Thyroid gland (tissue), 4 donors: ENCODE data around the gene KCNQ1OT1. TPM values are rescaled to one million over a fixed set of nuclear protein-coding genes. Genes with fewer than 3 reads are reported as not detected.

Experiments used
- DNase-seq, 2 donors: peaks; one replicate each; pipeline ENCODE4 v3.0.0-alpha.2; 2019
- H3K27ac ChIP-seq, 3 donors: fragments of 200-600 bp; sonication (generic); 1 replicate in 2 of 3; 2 replicates in 1 of 3; pipeline ENCODE4 v1.5.1; 2016 to 2019; ENCODE audit warnings: mild to moderate bottlenecking in 1 of 3, moderate library complexity in 1 of 3
- H3K27me3 ChIP-seq: fragments of 200-600 bp; sonication (generic); one replicate; pipeline ENCODE4 v1.5.1; 2019
- H3K36me3 ChIP-seq, 2 donors: fragments of 200-600 bp; sonication (generic); one replicate each; pipeline ENCODE4 v1.5.1; 2016 to 2019
- H3K4me1 ChIP-seq, 2 donors: fragments of 200-600 bp; sonication (generic); one replicate each; pipeline ENCODE4 v1.5.1; 2017 to 2019
- H3K4me3 ChIP-seq, 3 donors: fragments of 200-600 bp; sonication (generic); replicated peaks in 1 of 3; 1 replicate in 2 of 3; 2 replicates in 1 of 3; pipeline ENCODE4 v1.5.1; 2016; ENCODE audit warnings: mild to moderate bottlenecking in 1 of 3
- H3K9me3 ChIP-seq: fragments of 200-600 bp; sonication (generic); one replicate; pipeline ENCODE4 v1.5.1; 2017
- POLR2A ChIP-seq, 2 donors: fragments of 450-650 bp; IDR thresholded peaks; one replicate each; pipeline ENCODE4 v1.6.1; 2017; ENCODE audit warnings: antibody characterized with exemption in 2 of 2, mild to moderate bottlenecking in 2 of 2, moderate library complexity in 1 of 2
- WGBS, 2 donors: methylation state at CpG; one replicate each; pipeline ENCODE4 v1.1.5; 2017; 5-methylcytosine and 5-hydroxymethylcytosine counted together
- intact Hi-C: fragments of 100-400 bp; cut with DNase I; formaldehyde crosslinking; loops from one replicate; pipeline ENCODE4 v1.15.1; 2023
- total RNA-seq, 4 donors: library from RNA; depleted of rRNA; stranded (reverse); fragments of >200 nt; gene quantifications; one replicate each; pipeline ENCODE4 v1.2.3, GENCODE V29; 2016
- TF ChIP-seq, protein P1 (sequence below), 6 experiments: fragments of 200-600 bp in 3 of 6; fragments of 450-650 bp in 3 of 6; sonication (generic) in 3 of 6; IDR thresholded peaks; one replicate each; pipeline ENCODE4 v1.5.1; 2016 to 2019; ENCODE audit warnings: antibody characterized with exemption in 6 of 6, mild to moderate bottlenecking in 2 of 6, inconsistent platforms in 1 of 6, moderate library complexity in 1 of 6

The KCNQ1OT1 gene
- total RNA-seq, 4 donors from 2014 or later, result 2.0 to 4.1 (median 3.2) TPM

- intact Hi-C loops, result no loop called here
- DNase-seq, result no peak
- WGBS, 2 donors, result 96 to 98% methylated on average over 8 of the region's 8 CpGs
Observed at GRCh38 chr11:2669634-2670469, 29.9 kb downstream of the KCNQ1OT1 start.

DNA sequence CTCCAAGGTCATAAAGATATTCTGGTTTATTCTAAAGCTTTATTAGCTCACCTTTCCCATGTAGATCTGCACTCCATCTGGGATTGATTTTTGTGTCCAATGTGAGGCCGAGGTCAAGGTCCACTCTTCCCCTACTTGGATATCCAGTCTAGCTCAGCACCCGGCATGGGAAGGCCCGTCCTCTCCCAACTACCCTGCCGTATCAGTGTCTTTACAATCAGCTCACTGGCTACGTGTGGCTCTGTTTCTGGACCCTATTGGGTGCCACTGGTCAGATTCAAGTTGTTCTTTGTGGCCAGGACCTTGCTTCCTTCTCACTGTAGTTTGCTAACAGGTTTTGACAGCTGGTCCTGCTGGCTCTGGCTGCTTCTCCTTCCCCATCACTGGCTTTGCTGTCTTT lies 30.9 kb downstream of the KCNQ1OT1 start:
- Histone ChIP-seq H3K27ac (no peak overlapping the region), H3K36me3 (no peaks in the 10 kb centered on the region), H3K9me3 (no peaks in the 10 kb centered on the region), H3K4me1 (peaks cover 9 to 11% of the 10 kb centered on the region in 2 donors), H3K4me3 (no peak overlapping the region), H3K27me3 (no peaks in the 10 kb centered on the region)
- intact Hi-C loops, result no loop called here
- TF ChIP-seq, protein P1, sequence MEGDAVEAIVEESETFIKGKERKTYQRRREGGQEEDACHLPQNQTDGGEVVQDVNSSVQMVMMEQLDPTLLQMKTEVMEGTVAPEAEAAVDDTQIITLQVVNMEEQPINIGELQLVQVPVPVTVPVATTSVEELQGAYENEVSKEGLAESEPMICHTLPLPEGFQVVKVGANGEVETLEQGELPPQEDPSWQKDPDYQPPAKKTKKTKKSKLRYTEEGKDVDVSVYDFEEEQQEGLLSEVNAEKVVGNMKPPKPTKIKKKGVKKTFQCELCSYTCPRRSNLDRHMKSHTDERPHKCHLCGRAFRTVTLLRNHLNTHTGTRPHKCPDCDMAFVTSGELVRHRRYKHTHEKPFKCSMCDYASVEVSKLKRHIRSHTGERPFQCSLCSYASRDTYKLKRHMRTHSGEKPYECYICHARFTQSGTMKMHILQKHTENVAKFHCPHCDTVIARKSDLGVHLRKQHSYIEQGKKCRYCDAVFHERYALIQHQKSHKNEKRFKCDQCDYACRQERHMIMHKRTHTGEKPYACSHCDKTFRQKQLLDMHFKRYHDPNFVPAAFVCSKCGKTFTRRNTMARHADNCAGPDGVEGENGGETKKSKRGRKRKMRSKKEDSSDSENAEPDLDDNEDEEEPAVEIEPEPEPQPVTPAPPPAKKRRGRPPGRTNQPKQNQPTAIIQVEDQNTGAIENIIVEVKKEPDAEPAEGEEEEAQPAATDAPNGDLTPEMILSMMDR (IDR thresholded peaks at IDR 0.05), result no peak
- no peak for TF ChIP-seq POLR2A (IDR thresholded peaks at IDR 0.05)
- WGBS, 2 donors, result 97 to 98% methylated on average over 5 of the region's 5 CpGs
- no peak for DNase-seq

More at GRCh38 chr11:2669634-2670469, 29.9 kb downstream of the KCNQ1OT1 start:
- no peak overlapping the region for H3K4me3 ChIP-seq
- H3K27me3 ChIP-seq, result no peaks in the 10 kb centered on the region
- H3K27ac ChIP-seq, result no peak overlapping the region
- peaks cover 14 to 20% of the 10 kb centered on the region in 2 donors for H3K4me1 ChIP-seq
- H3K9me3 ChIP-seq, result no peaks in the 10 kb centered on the region
- H3K36me3 ChIP-seq, result no peaks in the 10 kb centered on the region
- no peak for TF ChIP-seq POLR2A (IDR thresholded peaks at IDR 0.05)
- TF ChIP-seq, protein P1 (IDR thresholded peaks at IDR 0.05), result no peak

DNA sequence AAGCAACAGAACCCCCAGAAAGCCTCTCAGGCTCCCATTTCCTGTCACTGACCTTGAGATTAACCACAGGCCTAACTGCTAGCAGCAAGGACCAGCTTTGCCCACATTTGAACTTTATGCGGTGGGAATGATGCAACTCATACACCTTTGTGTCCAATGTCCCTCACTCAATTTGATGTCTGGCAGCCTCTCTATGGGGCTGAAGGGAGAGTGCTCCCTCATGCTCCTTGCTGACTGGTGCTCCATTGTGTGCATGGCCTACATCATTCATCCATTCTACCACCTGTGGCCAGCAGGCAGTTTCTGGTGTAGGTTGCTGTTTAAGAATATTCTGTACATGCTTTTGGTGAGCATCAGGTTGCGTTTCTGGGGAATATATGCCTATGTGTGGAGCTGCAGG lies 31.9 kb downstream of the KCNQ1OT1 start:
- H3K27ac ChIP-seq, result no peak overlapping the region
- H3K4me3 ChIP-seq, result no peak overlapping the region
- H3K4me1 ChIP-seq, result peaks cover 0 to 1% of the 10 kb centered on the region in 2 donors
- H3K36me3 ChIP-seq, result no peaks in the 10 kb centered on the region
- 93 to 97% methylated on average over 2 of the region's 2 CpGs for WGBS, 2 donors
- DNase-seq, result no peak
- TF ChIP-seq POLR2A (IDR thresholded peaks at IDR 0.05), result no peak
- TF ChIP-seq, protein P1 (IDR thresholded peaks at IDR 0.05), result no peak
- H3K27me3 ChIP-seq, result no peaks in the 10 kb centered on the region
- intact Hi-C loops, result no loop called here
- no peaks in the 10 kb centered on the region for H3K9me3 ChIP-seq

- no peaks in the 10 kb centered on the region for H3K27me3 ChIP-seq
- H3K27ac ChIP-seq, result no peak overlapping the region
- intact Hi-C loops, result no loop called here
- H3K36me3 ChIP-seq, result no peaks in the 10 kb centered on the region
- no peaks in the 10 kb centered on the region for H3K4me1 ChIP-seq
- TF ChIP-seq, protein P1 (IDR thresholded peaks at IDR 0.05), result no peak
- TF ChIP-seq POLR2A (IDR thresholded peaks at IDR 0.05), result no peak
- no peak overlapping the region for H3K4me3 ChIP-seq
- no peaks in the 10 kb centered on the region for H3K9me3 ChIP-seq
- DNase-seq, result no peak
- 76 to 90% methylated on average over 15 of the region's 15 CpGs for WGBS, 2 donors
Observed at GRCh38 chr11:2666828-2667570, 32.8 kb downstream of the KCNQ1OT1 start.

DNA sequence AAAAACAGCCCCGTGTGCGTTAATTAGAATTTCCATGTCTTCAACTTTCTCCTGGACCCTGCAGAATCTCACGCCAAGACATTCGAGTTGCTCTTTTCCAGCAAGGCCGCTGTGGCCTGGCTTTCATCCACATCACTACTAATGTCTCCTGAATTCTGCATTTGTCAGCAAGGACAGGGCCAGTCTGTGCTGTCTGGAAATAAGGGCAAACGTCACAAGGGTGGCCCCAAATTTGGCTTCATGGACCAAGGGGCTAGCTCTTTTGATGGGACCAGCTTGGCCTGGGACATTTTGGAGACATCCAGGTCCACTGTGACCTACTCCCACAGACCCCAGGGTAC lies 33.4 kb downstream of the KCNQ1OT1 start:
- Histone ChIP-seq H3K4me1 (no peaks in the 10 kb centered on the region), H3K9me3 (no peaks in the 10 kb centered on the region), H3K4me3 (no peak overlapping the region), H3K36me3 (no peaks in the 10 kb centered on the region), H3K27me3 (no peaks in the 10 kb centered on the region), H3K27ac (no peak overlapping the region)
- TF ChIP-seq POLR2A (IDR thresholded peaks at IDR 0.05), result no peak
- TF ChIP-seq, protein P1 (IDR thresholded peaks at IDR 0.05), result no peak
- no peak for DNase-seq
- 79 to 84% methylated on average over 6 of the region's 6 CpGs for WGBS, 2 donors
- intact Hi-C loops, result no loop called here
